Activated CD8-positive, alpha-beta T cell treated with anti-CD3 and anti-CD28 coated beads, Interleukin-2, amount 10 ng/mL, durations not matched to agents 7 days and 5 days (primary cell): ENCODE measurements around the gene APLP1. TPM values are rescaled to one million over a fixed set of nuclear protein-coding genes. Genes with fewer than 3 reads are reported as not detected.
A peak's percentile ranks its signal among the peaks of the same experiment; 100 is the strongest.
"Not testable (repeated sequence)": the region's sequence is repeated elsewhere in the genome, so short reads cannot be mapped to it uniquely, and the experiment has no call there.

Source experiments
- ATAC-seq: fragments of 150-1000 bp; cut with Tn5 transposase; one replicate; pipeline ENCODE4 v1.10.0; 2021; ENCODE audit warnings: moderate library complexity
- CTCF ChIA-PET: fragments of 350-600 bp; sonication (Branson Sonifier 250); formaldehyde crosslinking; loops from one replicate; lab custom pipeline; 2021; ENCODE audit warnings: antibody characterized with exemption; lab: Charles Lee
- POLR2A ChIA-PET: fragments of 350-600 bp; sonication (Branson Sonifier 250); formaldehyde crosslinking; loops from one replicate; lab custom pipeline; 2021; ENCODE audit warnings: antibody characterized with exemption; lab: Charles Lee
- DNase-seq: peaks from one replicate; pipeline ENCODE4 v3.0.0-alpha.2; 2020
- H3K27ac Mint-ChIP-seq: one replicate; pipeline ENCODE4 v1.8.0; 2021; ENCODE audit warnings: mild to moderate bottlenecking, mixed read lengths
- H3K27me3 Mint-ChIP-seq: one replicate; pipeline ENCODE4 v1.8.0; 2021; ENCODE audit warnings: low read depth, mixed read lengths
- H3K36me3 Mint-ChIP-seq: one replicate; pipeline ENCODE4 v1.8.0; 2021; ENCODE audit warnings: low read depth, mixed read lengths
- H3K4me1 Mint-ChIP-seq: one replicate; pipeline ENCODE4 v1.8.0; 2021; ENCODE audit warnings: low read depth, mixed read lengths
- H3K4me3 Mint-ChIP-seq: one replicate; pipeline ENCODE4 v1.8.0; 2021; ENCODE audit warnings: mild to moderate bottlenecking, mixed read lengths
- H3K9me3 Mint-ChIP-seq: one replicate; pipeline ENCODE4 v1.8.0; 2022; ENCODE audit warnings: mixed read lengths; ENCODE audit not compliant: insufficient read depth
- total RNA-seq, 2 experiments: library from RNA; stranded (reverse); gene quantifications; one replicate each; pipeline ENCODE4 v1.2.3, GENCODE V29; 2021

The APLP1 gene
- total RNA-seq, 2 experiments from 2014 or later: 0.87 to 1.4 TPM

- Mint-ChIP-seq H3K9me3 (no peaks in the 10 kb centered on the region), H3K27me3 (no peaks in the 10 kb centered on the region), H3K27ac (no peak overlapping the region), H3K4me1 (peaks cover 5% of the 10 kb centered on the region), H3K4me3 (no peak overlapping the region), H3K36me3 (peaks cover 48% of the 10 kb centered on the region)
- ChIA-PET POLR2A (no interaction called here), CTCF (interaction anchor here (1.2 kb wide), 1 partner anchor 44 kb away, joined by 5 read pairs; no protein-coding TSS in a partner anchor)
- DNase-seq (no peak), ATAC-seq (no peak)
Observed at GRCh38 chr19:35887197-35887596, 18.8 kb downstream of the APLP1 start.

- ChIA-PET POLR2A (no interaction called here), CTCF (interaction anchor here (1.2 kb wide), 1 partner anchor 43 kb away, joined by 5 read pairs; no protein-coding TSS in a partner anchor)
- peak overlapping the region; percentile 52 for H3K27ac Mint-ChIP-seq
- H3K4me3 Mint-ChIP-seq: no peak overlapping the region
- H3K27me3 Mint-ChIP-seq: no peaks in the 10 kb centered on the region
- no peak for ATAC-seq
- peaks cover 57% of the 10 kb centered on the region for H3K36me3 Mint-ChIP-seq
- DNase-seq: no peak
- H3K9me3 Mint-ChIP-seq: no peaks in the 10 kb centered on the region
- H3K4me1 Mint-ChIP-seq: peaks cover 6% of the 10 kb centered on the region
Observed at GRCh38 chr19:35888398-35888797, 20.0 kb downstream of the APLP1 start.

GRCh38 chr19:35889370-35890112, 21.2 kb downstream of the APLP1 start:
- ATAC-seq: peak; percentile 14
- DNase-seq: no peak
- peaks cover 65% of the 10 kb centered on the region for H3K36me3 Mint-ChIP-seq
- H3K27ac Mint-ChIP-seq: no peak overlapping the region
- ChIA-PET CTCF (no interaction called here), POLR2A (interaction anchor here (0.7 kb wide), 1 partner anchor 170 kb away, joined by 3 read pairs; no protein-coding TSS in a partner anchor)
- H3K4me1 Mint-ChIP-seq: peaks cover 6% of the 10 kb centered on the region
- H3K4me3 Mint-ChIP-seq: no peak overlapping the region
- H3K27me3 Mint-ChIP-seq: no peaks in the 10 kb centered on the region
- H3K9me3 Mint-ChIP-seq: no peaks in the 10 kb centered on the region

GRCh38 chr19:35890113-35890650, 21.8 kb downstream of the APLP1 start:
- Mint-ChIP-seq H3K4me3 (no peak overlapping the region), H3K9me3 (no peaks in the 10 kb centered on the region), H3K36me3 (peaks cover 67% of the 10 kb centered on the region), H3K4me1 (peaks cover 6% of the 10 kb centered on the region), H3K27ac (no peak overlapping the region), H3K27me3 (no peaks in the 10 kb centered on the region)
- ChIA-PET CTCF (no interaction called here), POLR2A (interaction anchor here (0.7 kb wide), 1 partner anchor 171 kb away, joined by 3 read pairs; no protein-coding TSS in a partner anchor)
- DNase-seq: no peak
- ATAC-seq: no peak

GRCh38 chr19:35891819-35892218, 23.4 kb downstream of the APLP1 start:
- CTCF ChIA-PET: interaction anchor here (3.5 kb wide), 1 partner anchor 40 kb away, joined by 29 read pairs; no protein-coding TSS in a partner anchor

GRCh38 chr19:35894342-35894741, 26.0 kb downstream of the APLP1 start:
- Mint-ChIP-seq H3K27ac (peak overlapping the region; percentile 34), H3K27me3 (no peaks in the 10 kb centered on the region), H3K4me1 (peaks cover 26% of the 10 kb centered on the region), H3K36me3 (peaks cover 64% of the 10 kb centered on the region), H3K4me3 (no peak overlapping the region), H3K9me3 (no peaks in the 10 kb centered on the region)
- ATAC-seq (no peak), DNase-seq (no peak)
- POLR2A ChIA-PET: interaction anchor here (1.6 kb wide), 1 partner anchor 9 kb away, joined by 4 read pairs; no protein-coding TSS in a partner anchor
- CTCF ChIA-PET: interaction anchor here (2.3 to 3.5 kb wide), 2 partner anchors 12 to 37 kb away, joined by 17 to 29 read pairs; no protein-coding TSS in a partner anchor

More at GRCh38 chr19:35891819-35892218, 23.4 kb downstream of the APLP1 start:
- H3K27ac Mint-ChIP-seq, H3K27me3 Mint-ChIP-seq, DNase-seq, POLR2A ChIA-PET, H3K4me3 Mint-ChIP-seq, ATAC-seq, H3K9me3 Mint-ChIP-seq: not testable (repeated sequence)
- peaks cover 14% of the 10 kb centered on the region for H3K4me1 Mint-ChIP-seq
- peaks cover 69% of the 10 kb centered on the region for H3K36me3 Mint-ChIP-seq

GRCh38 chr19:35895911-35896642, 27.7 kb downstream of the APLP1 start:
- DNase-seq (no peak), ATAC-seq (no peak)
- ChIA-PET POLR2A (no interaction called here), CTCF (no interaction called here)
- H3K4me1 Mint-ChIP-seq: peaks cover 28% of the 10 kb centered on the region
- H3K36me3 Mint-ChIP-seq: peaks cover 52% of the 10 kb centered on the region
- no peaks in the 10 kb centered on the region for H3K27me3 Mint-ChIP-seq
- peak overlapping the region; percentile 4 for H3K27ac Mint-ChIP-seq
- H3K4me3 Mint-ChIP-seq: no peak overlapping the region
- H3K9me3 Mint-ChIP-seq: no peaks in the 10 kb centered on the region

- ATAC-seq (no peak), DNase-seq (no peak)
- ChIA-PET CTCF (interaction anchor here (1.1 kb wide), 1 partner anchor 34 kb away, joined by 5 read pairs; no protein-coding TSS in a partner anchor), POLR2A (no interaction called here)
- Mint-ChIP-seq H3K27ac (peak overlapping the region; percentile 25), H3K4me3 (no peak overlapping the region), H3K27me3 (no peaks in the 10 kb centered on the region), H3K4me1 (peaks cover 30% of the 10 kb centered on the region), H3K9me3 (no peaks in the 10 kb centered on the region), H3K36me3 (peaks cover 50% of the 10 kb centered on the region)
Observed at GRCh38 chr19:35896643-35897040, 28.3 kb downstream of the APLP1 start.

- Mint-ChIP-seq H3K27ac (peak overlapping the region; percentile 80), H3K9me3 (no peaks in the 10 kb centered on the region), H3K36me3 (peaks cover 45% of the 10 kb centered on the region), H3K4me3 (peak overlapping the region; percentile 87), H3K4me1 (peaks cover 37% of the 10 kb centered on the region), H3K27me3 (no peaks in the 10 kb centered on the region)
- CTCF ChIA-PET: interaction anchor here (0.6 to 1.2 kb wide), 3 partner anchors 15 to 33 kb away, joined by 3 to 6 read pairs (median 5); no protein-coding TSS in a partner anchor
- DNase-seq (no peak), ATAC-seq (no peak)
- POLR2A ChIA-PET: interaction anchor here (0.6 to 1.2 kb wide), 4 partner anchors 13 to 33 kb away, joined by 3 to 4 read pairs (median 4); no protein-coding TSS in a partner anchor
Observed at GRCh38 chr19:35897706-35898451, 29.5 kb downstream of the APLP1 start.

- peak overlapping the region; percentile 95 for H3K27ac Mint-ChIP-seq
- peaks cover 45% of the 10 kb centered on the region for H3K36me3 Mint-ChIP-seq
- no peak for ATAC-seq
- H3K27me3 Mint-ChIP-seq: no peaks in the 10 kb centered on the region
- peaks cover 38% of the 10 kb centered on the region for H3K4me1 Mint-ChIP-seq
- CTCF ChIA-PET: interaction anchor here (0.6 to 1.2 kb wide), 2 partner anchors 16 to 33 kb away, joined by 3 to 6 read pairs; no protein-coding TSS in a partner anchor
- DNase-seq: no peak
- POLR2A ChIA-PET: interaction anchor here (0.6 to 1.2 kb wide), 4 partner anchors 13 to 32 kb away, joined by 3 to 4 read pairs (median 4); no protein-coding TSS in a partner anchor
- peak overlapping the region; percentile 87 for H3K4me3 Mint-ChIP-seq
- no peaks in the 10 kb centered on the region for H3K9me3 Mint-ChIP-seq
Observed at GRCh38 chr19:35898499-35898809, 30.1 kb downstream of the APLP1 start.
